A549 treated with CpdA at 1 μM for 4 hours (cell line): ENCODE measurements around the gene SLC1A5. TPM values are rescaled to one million over a fixed set of nuclear protein-coding genes. Genes with fewer than 3 reads are reported as not detected.

ENCODE experiments used
- total RNA-seq: library from RNA; stranded (reverse); fragments of 200-300 nt; extraction: Qiagen RNA extraction; gene quantifications from 5 replicates; pipeline ENCODE4 v1.2.3, GENCODE V29; 2022; ENCODE audit warnings: low read depth

SLC1A5 gene
- total RNA-seq = 237 to 296 TPM (median 273 TPM) in 5 replicates

DNA sequence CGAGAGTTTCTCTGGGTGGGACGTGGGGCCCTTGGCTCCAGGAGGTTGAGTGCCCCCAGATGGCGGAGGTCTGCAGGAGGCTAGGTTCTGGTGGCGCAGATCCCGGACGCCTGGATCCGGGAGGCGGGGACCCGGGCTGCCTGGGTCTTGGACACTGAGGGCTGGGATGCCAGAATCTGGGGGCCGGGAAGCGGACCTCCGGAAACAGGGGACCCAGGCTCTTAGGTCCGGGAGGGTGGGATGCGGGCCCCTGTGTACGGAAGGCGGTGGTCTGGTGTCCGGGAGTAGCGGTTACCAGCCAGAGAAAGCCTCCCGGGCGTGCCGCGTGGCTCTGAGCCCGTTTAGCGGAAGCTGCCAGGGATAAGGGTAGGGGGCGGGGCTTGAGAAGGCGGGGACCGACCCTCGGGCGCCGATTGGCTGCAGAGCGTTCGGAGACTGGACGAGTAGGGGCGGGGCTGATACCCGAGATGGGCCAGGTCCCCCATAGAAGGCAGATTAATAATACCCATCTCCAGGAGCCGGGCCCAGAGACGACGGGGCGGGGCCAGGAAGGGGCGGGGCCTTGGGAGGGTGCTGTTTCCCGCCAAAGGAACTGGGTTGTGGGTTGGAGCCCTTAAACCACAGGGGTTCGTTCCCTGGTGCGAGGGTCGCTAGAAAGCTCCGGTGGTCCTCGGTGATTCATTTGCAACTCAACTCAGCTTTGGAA is at the start of gene SLC1A5:
SLC1A5 (minus strand) TSS at position 333 of the 706 bp plus-strand sequence. CDS start 629 bp downstream, outside the sequence.

DNA sequence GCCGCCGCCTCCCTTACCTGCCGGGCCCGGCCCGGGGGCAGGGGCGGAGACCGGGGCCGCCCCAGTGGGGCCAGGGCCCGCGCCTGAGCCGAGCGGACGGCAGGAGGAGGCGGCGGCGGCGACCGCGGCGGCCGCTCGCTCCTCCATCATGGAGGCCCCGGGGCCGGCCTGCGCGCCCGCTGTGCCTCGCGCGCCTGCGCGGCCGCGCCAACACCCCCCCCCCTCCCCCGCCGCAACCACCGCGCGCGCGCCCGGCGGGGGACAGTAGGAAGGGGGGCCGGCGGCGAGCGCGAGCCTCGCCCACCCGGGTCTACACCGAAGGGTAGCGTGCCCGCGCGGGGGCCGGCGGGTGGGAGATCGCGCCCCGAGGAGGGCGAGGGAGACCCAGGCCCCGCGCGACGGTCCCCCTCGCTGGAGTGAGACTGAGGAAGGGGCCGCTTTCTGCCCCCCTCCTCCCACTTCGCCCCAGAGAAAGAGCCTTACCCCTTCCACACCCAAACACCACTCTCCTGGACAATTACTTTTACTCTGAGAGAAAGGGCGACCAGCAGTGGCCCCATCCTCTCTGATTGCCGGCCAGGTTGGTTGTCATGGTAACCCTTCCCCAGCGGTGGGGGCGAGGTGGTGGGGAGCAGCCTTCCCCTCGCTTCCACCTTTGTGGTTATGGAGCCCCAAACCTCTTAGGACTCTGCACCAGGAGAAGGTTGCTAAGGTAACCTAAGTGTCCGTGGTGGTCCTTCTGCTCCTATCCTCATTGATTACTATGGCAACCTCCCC is 41.9 kb downstream of the SLC1A5 start, which contains the start of gene STRN4:
STRN4 (minus strand) TSS at position 170 of the 777 bp plus-strand sequence; CDS start at position 150, 20 bp downstream.

DNA sequence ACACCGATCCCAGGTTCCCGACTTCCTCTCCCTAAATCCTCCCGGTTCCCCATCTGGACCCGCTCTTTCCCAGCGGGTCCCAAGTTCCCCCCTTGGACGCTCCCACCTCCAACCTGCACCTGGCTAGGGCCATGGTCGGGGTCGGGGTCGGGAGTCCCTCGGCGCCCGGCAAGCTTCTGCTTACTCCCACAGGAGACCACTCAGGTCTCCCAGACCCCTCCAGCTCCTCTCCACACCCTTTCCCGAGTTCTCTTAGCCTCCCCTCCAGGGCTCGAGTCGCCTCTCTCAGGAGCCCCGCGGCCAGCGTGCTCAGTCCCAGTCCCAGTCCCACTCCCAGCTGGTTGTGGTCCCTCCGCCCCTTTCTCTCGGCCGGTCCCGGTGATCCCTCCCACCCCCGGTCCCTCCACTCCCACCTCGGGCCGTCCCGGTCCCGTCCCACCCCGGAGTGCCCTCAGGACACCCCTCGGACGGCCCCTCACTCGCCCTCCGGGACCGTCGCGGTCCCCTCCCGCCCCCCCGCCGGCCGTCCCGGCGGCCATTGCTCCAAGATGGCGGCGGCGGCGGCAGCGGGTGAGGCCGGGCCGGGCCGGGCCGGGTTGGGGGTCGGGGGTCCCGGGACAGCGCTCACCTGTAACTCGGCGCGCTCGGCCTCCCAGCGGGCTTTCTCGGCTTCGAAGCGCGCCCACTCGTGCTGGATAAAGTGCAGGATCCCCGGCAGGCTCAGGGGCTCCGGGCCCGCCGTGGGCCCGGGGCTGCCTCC is 42.7 kb downstream of the SLC1A5 start, which contains the start of gene FKRP:
FKRP (plus strand) TSS at position 537 of the 760 bp plus-strand sequence. CDS start 9,394 bp downstream, outside the sequence.

Other genes starting within 250 kb of the SLC1A5 start
- gene CALM3, start 187.3 kb downstream of the SLC1A5 start, total RNA-seq = 198 to 251 TPM (median 238 TPM) in 5 replicates
- gene PTGIR, start 163.5 kb downstream of the SLC1A5 start, total RNA-seq = 0.06 to 0.11 TPM in 2 of 5 replicates, not detected in the others
- not detected in 5 replicates for gene GNG8, start 152.4 kb downstream of the SLC1A5 start, total RNA-seq
- 0.19 to 0.41 TPM (median 0.38 TPM) in 5 replicates for gene DACT3, start 127.4 kb downstream of the SLC1A5 start, total RNA-seq
- gene PRKD2, start 71.5 kb downstream of the SLC1A5 start, total RNA-seq = 24.6 to 35.2 TPM (median 31.3 TPM) in 5 replicates
- 16.6 to 21.8 TPM (median 20.8 TPM) in 5 replicates for gene FKRP, start 42.5 kb downstream of the SLC1A5 start, total RNA-seq
- gene STRN4, start 42.1 kb downstream of the SLC1A5 start, total RNA-seq = 70.7 to 89.0 TPM (median 83.4 TPM) in 5 replicates
- 224 to 309 TPM (median 291 TPM) in 5 replicates for gene AP2S1, start 62.3 kb upstream of the SLC1A5 start, total RNA-seq
- 23.9 to 32.0 TPM (median 29.7 TPM) in 5 replicates for gene ARHGAP35, start 72.4 kb upstream of the SLC1A5 start, total RNA-seq
- 5.6 to 8.0 TPM (median 6.0 TPM) in 5 replicates for gene NPAS1, start 231.2 kb upstream of the SLC1A5 start, total RNA-seq